Karpas-422 (cell line): ENCODE data around the gene NCLN. TPM values are rescaled to one million over a fixed set of nuclear protein-coding genes. Genes with fewer than 3 reads are reported as not detected.
"Not testable (repeated sequence)": the region's sequence is repeated elsewhere in the genome, so short reads cannot be mapped to it uniquely, and the experiment has no call there.

Source experiments
- DNase-seq: peaks from one replicate; pipeline ENCODE4 v3.0.0-alpha.2; 2015
- H2AFZ ChIP-seq: fragments of 200-600 bp; sonication (generic); 2 replicates; pipeline ENCODE4 v1.6.1; 2014; ENCODE audit warnings: antibody characterized with exemption, low read length, mixed read lengths
- H3K27ac ChIP-seq: fragments of 200-600 bp; sonication (generic); 2 replicates; pipeline ENCODE4 v1.5.1; 2014; ENCODE audit warnings: mild to moderate bottlenecking, low read length, moderate library complexity
- H3K27me3 ChIP-seq: fragments of 200-600 bp; sonication (generic); 2 replicates; pipeline ENCODE4 v1.6.1; 2014; ENCODE audit warnings: low read length, mixed read lengths
- H3K36me3 ChIP-seq: fragments of 200-600 bp; sonication (generic); 2 replicates; pipeline ENCODE4 v1.6.1; 2014; ENCODE audit warnings: low read length, mixed read lengths; ENCODE audit not compliant: insufficient read depth
- H3K4me1 ChIP-seq: fragments of 200-600 bp; sonication (generic); 2 replicates; pipeline ENCODE4 v1.6.1; 2014; ENCODE audit warnings: mild to moderate bottlenecking, low read length, mixed read lengths
- H3K4me2 ChIP-seq: fragments of 200-600 bp; sonication (generic); 2 replicates; pipeline ENCODE4 v1.6.1; 2014; ENCODE audit warnings: low read length, low read depth, mild to moderate bottlenecking; ENCODE audit not compliant: poor library complexity, severe bottlenecking
- H3K4me3 ChIP-seq: fragments of 200-600 bp; sonication (generic); 2 replicates; pipeline ENCODE4 v1.5.1; 2014; ENCODE audit warnings: mild to moderate bottlenecking, antibody characterized with exemption, low read length, mixed read lengths
- H3K79me2 ChIP-seq: fragments of 200-600 bp; sonication (generic); 2 replicates; pipeline ENCODE4 v1.6.1; 2014; ENCODE audit warnings: mild to moderate bottlenecking, low read length, mixed read lengths
- H3K9ac ChIP-seq: fragments of 200-600 bp; sonication (generic); 2 replicates; pipeline ENCODE4 v1.6.0; 2014; ENCODE audit warnings: low read length
- H3K9me2 ChIP-seq: fragments of 200-600 bp; sonication (generic), shearing (Covaris generic); replicated peaks from 2 replicates; pipeline ENCODE4 v1.6.0; 2014; ENCODE audit warnings: mild to moderate bottlenecking, low read length, moderate library complexity; ENCODE audit not compliant: insufficient read depth
- H3K9me3 ChIP-seq: fragments of 300-700, 200-600 bp; sonication (generic); 2 replicates; pipeline ENCODE4 v1.6.1; 2014; ENCODE audit warnings: low read length, mixed read lengths
- H4K20me1 ChIP-seq: fragments of 200-600 bp; sonication (generic); 2 replicates; pipeline ENCODE4 v1.6.1; 2014; ENCODE audit warnings: mild to moderate bottlenecking, antibody characterized with exemption, low read length, low read depth; ENCODE audit not compliant: insufficient read depth
- total RNA-seq: library from RNA; depleted of rRNA; stranded (reverse); fragments of >200 nt; shearing (Covaris generic); gene quantifications from 2 replicates; pipeline ENCODE4 v1.2.3, GENCODE V29; 2014; ENCODE audit warnings: low replicate concordance

NCLN gene
- total RNA-seq, 1 experiment from 2014 or later: 37.6 TPM

GRCh38 chr19:3207461-3208242, 21.9 kb downstream of the NCLN start:
- H3K4me3 ChIP-seq: no peak overlapping the region
- no peaks in the 10 kb centered on the region for H4K20me1 ChIP-seq
- H3K4me2 ChIP-seq: no peak overlapping the region
- H3K4me1 ChIP-seq: no peaks in the 10 kb centered on the region
- H3K9me2 ChIP-seq: no peaks in the 10 kb centered on the region
- no peaks in the 10 kb centered on the region for H3K36me3 ChIP-seq
- no peaks in the 10 kb centered on the region for H3K27me3 ChIP-seq
- H3K9me3 ChIP-seq: no peaks in the 10 kb centered on the region
- no peak overlapping the region for H3K27ac ChIP-seq
- no peak overlapping the region for H2AFZ ChIP-seq
- DNase-seq: peak; percentile 47
- no peaks in the 10 kb centered on the region for H3K79me2 ChIP-seq
- H3K9ac ChIP-seq: no peak overlapping the region

DNA sequence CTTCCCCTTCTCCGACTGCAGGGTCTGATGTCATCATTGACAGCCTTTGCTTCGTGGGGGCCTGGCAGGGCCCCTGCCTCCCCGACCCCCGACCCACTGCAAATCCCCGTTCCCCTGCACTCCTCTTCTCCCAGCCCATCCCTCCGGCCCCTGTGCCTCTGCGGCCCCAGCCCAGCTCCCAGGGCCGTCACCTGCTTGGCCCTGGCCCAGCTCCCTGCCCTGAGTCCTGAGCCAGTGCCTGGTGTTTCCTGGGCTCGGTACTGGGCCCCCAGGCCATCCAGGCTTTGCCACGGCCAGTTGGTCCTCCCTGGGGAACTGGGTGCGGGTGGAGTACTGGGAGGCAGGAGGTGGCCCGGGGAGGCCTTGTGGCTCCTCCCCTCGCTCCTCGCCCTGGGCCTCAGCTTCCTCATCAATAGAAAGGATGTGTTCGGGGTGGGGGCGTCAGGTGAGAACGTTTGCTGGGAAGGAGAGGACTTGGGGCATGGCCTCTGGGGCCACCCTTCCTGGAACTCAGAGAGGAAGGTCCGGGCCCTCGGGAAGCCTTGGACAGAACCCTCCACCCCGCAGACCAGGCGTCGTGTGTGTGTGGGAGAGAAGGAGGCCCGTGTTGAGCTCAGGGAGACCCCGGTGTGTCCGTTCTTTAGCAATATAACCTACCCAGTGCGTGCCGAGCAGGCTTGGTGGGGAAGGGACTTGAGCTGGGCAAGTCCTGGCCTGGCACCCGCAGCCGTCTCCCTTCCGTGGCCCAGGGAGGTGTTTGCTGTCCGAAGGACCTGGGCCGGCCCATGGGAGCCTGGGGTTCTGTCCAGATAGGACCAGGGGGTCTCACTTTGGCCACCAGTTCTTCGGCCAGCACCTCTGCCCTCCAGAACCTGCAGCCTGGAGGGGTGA, 22.8 kb downstream of the NCLN start:
- no peaks in the 10 kb centered on the region for H3K36me3 ChIP-seq
- no peaks in the 10 kb centered on the region for H3K9me3 ChIP-seq
- H3K27me3 ChIP-seq: no peaks in the 10 kb centered on the region
- no peaks in the 10 kb centered on the region for H3K9me2 ChIP-seq
- H4K20me1 ChIP-seq: no peaks in the 10 kb centered on the region
- no peak for DNase-seq
- no peak overlapping the region for H3K4me3 ChIP-seq
- H3K9ac ChIP-seq: no peak overlapping the region
- H3K4me1 ChIP-seq: no peaks in the 10 kb centered on the region
- H3K79me2 ChIP-seq: no peaks in the 10 kb centered on the region
- H3K4me2 ChIP-seq: no peak overlapping the region
- no peak overlapping the region for H3K27ac ChIP-seq
- H2AFZ ChIP-seq: no peak overlapping the region

DNA sequence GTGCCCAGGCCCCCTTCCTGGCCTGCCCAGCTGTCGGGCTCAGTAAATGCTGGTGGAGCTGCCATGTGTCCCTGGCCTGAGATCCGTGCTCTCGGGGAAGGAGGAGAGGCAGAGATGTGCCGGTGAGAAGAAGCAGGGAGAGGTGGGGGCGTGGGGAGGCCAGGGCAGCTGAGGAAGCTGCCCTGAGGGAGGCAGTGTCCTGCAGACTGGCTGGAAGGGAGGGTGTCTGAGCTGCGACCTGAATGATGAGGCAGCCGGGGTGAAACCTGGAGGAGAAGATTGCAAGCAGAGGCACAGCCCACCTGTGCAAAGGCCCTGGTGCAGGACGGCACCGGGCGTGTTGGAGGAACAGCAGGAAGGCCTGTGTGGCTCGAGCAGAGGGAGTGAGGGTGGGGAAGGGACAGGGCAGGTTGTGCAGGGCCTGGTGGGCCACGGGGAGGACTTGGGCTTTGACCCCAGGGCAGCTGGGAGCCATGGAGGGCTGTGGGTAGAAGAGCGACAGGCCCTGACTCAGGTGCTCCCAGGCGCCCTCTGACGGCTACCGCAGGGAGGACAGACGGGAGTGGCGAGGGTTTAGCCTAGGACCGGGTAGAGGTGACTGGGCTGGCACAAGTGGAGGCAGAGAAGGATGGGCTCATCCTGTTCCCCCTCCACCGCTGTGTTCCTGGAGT, 24.8 kb downstream of the NCLN start:
- Histone ChIP-seq H3K4me3 (no peak overlapping the region), H3K79me2 (no peaks in the 10 kb centered on the region), H3K9me3 (no peaks in the 10 kb centered on the region), H3K4me2 (no peak overlapping the region), H3K27me3 (no peaks in the 10 kb centered on the region), H3K27ac (no peak overlapping the region), H3K36me3 (no peaks in the 10 kb centered on the region), H3K9ac (no peak overlapping the region), H2AFZ (no peak overlapping the region), H3K4me1 (no peaks in the 10 kb centered on the region), H4K20me1 (no peaks in the 10 kb centered on the region), H3K9me2 (no peaks in the 10 kb centered on the region)
- peak; percentile 84 for DNase-seq

- no peaks in the 10 kb centered on the region for H3K9me3 ChIP-seq
Measured at GRCh38 chr19:3211191-3211590, 25.5 kb downstream of the NCLN start.

GRCh38 chr19:3213159-3213558, 27.4 kb downstream of the NCLN start:
- H3K4me3 ChIP-seq: no peak overlapping the region
- H3K9ac ChIP-seq: no peak overlapping the region
- no peaks in the 10 kb centered on the region for H4K20me1 ChIP-seq
- H3K4me1 ChIP-seq: no peaks in the 10 kb centered on the region
- no peaks in the 10 kb centered on the region for H3K9me2 ChIP-seq
- no peaks in the 10 kb centered on the region for H3K79me2 ChIP-seq
- H3K36me3 ChIP-seq: no peaks in the 10 kb centered on the region
- H2AFZ ChIP-seq: no peak overlapping the region
- DNase-seq: no peak
- no peaks in the 10 kb centered on the region for H3K27me3 ChIP-seq
- no peak overlapping the region for H3K4me2 ChIP-seq
- no peak overlapping the region for H3K27ac ChIP-seq
- no peaks in the 10 kb centered on the region for H3K9me3 ChIP-seq

More at GRCh38 chr19:3211191-3211590, 25.5 kb downstream of the NCLN start:
- H4K20me1 ChIP-seq: no peaks in the 10 kb centered on the region
- H3K79me2 ChIP-seq: no peaks in the 10 kb centered on the region
- no peak overlapping the region for H3K4me3 ChIP-seq
- DNase-seq: no peak
- no peaks in the 10 kb centered on the region for H3K36me3 ChIP-seq
- no peak overlapping the region for H3K9ac ChIP-seq
- no peak overlapping the region for H3K4me2 ChIP-seq
- no peaks in the 10 kb centered on the region for H3K4me1 ChIP-seq
- no peak overlapping the region for H2AFZ ChIP-seq
- H3K9me2 ChIP-seq: no peaks in the 10 kb centered on the region
- H3K27me3 ChIP-seq: no peaks in the 10 kb centered on the region
- H3K27ac ChIP-seq: no peak overlapping the region

GRCh38 chr19:3216874-3217273, 31.1 kb downstream of the NCLN start:
- DNase-seq: no peak
- Histone ChIP-seq H3K79me2 (no peaks in the 10 kb centered on the region), H3K4me3 (no peak overlapping the region), H3K27me3 (no peaks in the 10 kb centered on the region), H4K20me1 (no peaks in the 10 kb centered on the region), H3K4me2 (no peak overlapping the region), H2AFZ (no peak overlapping the region), H3K27ac (no peak overlapping the region), H3K9me3 (no peaks in the 10 kb centered on the region), H3K9me2 (no peaks in the 10 kb centered on the region), H3K9ac (no peak overlapping the region), H3K36me3 (no peaks in the 10 kb centered on the region), H3K4me1 (no peaks in the 10 kb centered on the region)

DNA sequence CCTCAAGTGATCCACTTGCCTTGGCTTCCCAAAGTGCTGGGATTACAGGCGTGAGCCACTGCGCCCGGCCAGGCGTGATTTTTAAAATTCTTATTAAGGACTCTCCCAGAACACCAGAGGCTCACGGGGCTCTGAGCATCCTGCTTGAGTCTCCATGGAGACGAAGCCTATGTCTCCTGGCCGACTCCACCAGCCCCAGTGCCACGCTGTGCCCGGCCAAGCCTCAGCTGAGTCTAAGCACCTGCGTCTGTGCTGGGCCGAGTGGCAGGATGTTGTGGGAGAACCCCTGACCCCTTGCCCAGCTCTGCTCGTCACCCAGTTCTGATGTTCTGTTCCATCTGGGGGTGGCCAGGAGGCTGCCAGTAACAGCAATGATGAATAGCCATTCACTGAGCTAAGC, 34.8 kb downstream of the NCLN start:
- Histone ChIP-seq H3K4me3 (no peak overlapping the region), H3K27me3 (no peaks in the 10 kb centered on the region), H3K27ac (no peak overlapping the region), H3K9me2 (no peaks in the 10 kb centered on the region), H3K9ac (no peak overlapping the region), H3K79me2 (no peaks in the 10 kb centered on the region), H4K20me1 (no peaks in the 10 kb centered on the region), H3K36me3 (no peaks in the 10 kb centered on the region), H2AFZ (no peak overlapping the region), H3K4me1 (no peaks in the 10 kb centered on the region), H3K9me3 (no peaks in the 10 kb centered on the region), H3K4me2 (no peak overlapping the region)
- DNase-seq: no peak

DNA sequence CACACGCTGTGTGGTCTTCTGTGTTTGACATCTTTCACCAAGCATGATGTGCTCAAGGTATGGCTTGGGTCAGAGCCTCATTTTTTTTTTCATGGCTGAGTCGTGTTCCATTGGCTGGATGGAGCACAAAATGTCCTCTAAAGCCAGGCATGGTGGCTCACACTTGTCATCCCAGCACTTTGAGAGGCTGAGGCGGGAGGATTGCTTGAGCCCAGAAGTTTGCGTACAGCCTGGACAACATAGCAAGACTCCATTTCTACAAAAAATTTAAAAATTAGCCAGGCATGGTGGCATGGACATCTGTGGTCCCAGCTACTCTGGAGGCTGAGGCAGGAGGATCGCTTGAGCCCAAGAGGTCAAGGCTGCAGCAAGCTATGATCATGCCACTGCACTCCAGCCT, 35.8 kb downstream of the NCLN start:
- not testable (repeated sequence) for H3K4me3 ChIP-seq, H2AFZ ChIP-seq, H4K20me1 ChIP-seq, H3K27me3 ChIP-seq, H3K9me2 ChIP-seq, H3K4me2 ChIP-seq, H3K4me1 ChIP-seq, H3K9ac ChIP-seq, H3K79me2 ChIP-seq, DNase-seq, H3K27ac ChIP-seq, H3K9me3 ChIP-seq, H3K36me3 ChIP-seq
